Activated CD8-positive, alpha-beta memory T cell treated with anti-CD3 and anti-CD28 coated beads for 1 hour (primary cell): ENCODE data around the gene PLXDC2.
"Not testable (repeated sequence)": the region's sequence is repeated elsewhere in the genome, so short reads cannot be mapped to it uniquely, and the experiment has no call there.

Experiments
- DNase-seq, 2 donors: peaks; one replicate each; pipeline ENCODE4 v3.0.0-alpha.2; 2020; ENCODE audit warnings: low read depth in 1 of 2; ENCODE audit errors: extremely low read depth in 1 of 2

The PLXDC2 gene

GRCh38 chr10:20029523-20029922 lies 213.3 kb downstream of the PLXDC2 start:
- DNase-seq: no peak

- DNase-seq: no peak
These were observed 217.2 kb downstream of the PLXDC2 start for GRCh38 chr10:20033476-20033875.

- DNase-seq: no peak
These were observed 218.5 kb downstream of the PLXDC2 start for GRCh38 chr10:20034732-20035131.

GRCh38 chr10:20040012-20040411 lies 223.8 kb downstream of the PLXDC2 start:
- no peak for DNase-seq

- DNase-seq: no peak
These were observed 225.7 kb downstream of the PLXDC2 start for GRCh38 chr10:20041931-20042330.

- DNase-seq: not testable (repeated sequence)
These were observed 228.9 kb downstream of the PLXDC2 start for GRCh38 chr10:20045100-20045499.

GRCh38 chr10:20048161-20048560 lies 231.9 kb downstream of the PLXDC2 start:
- no peak for DNase-seq

- no peak for DNase-seq
These were observed 241.9 kb downstream of the PLXDC2 start for GRCh38 chr10:20058135-20058534.

- no peak for DNase-seq
These were observed 243.0 kb downstream of the PLXDC2 start for GRCh38 chr10:20059084-20059835.

GRCh38 chr10:20065814-20066213 lies 249.6 kb downstream of the PLXDC2 start:
- no peak for DNase-seq

GRCh38 chr10:20073167-20073566 lies 256.9 kb downstream of the PLXDC2 start:
- no peak for DNase-seq

- no peak for DNase-seq
These were observed 259.5 kb downstream of the PLXDC2 start for GRCh38 chr10:20075713-20076112.

GRCh38 chr10:20084451-20084850 lies 268.2 kb downstream of the PLXDC2 start:
- DNase-seq: no peak

- no peak for DNase-seq
These were observed 268.9 kb downstream of the PLXDC2 start for GRCh38 chr10:20085115-20085514.

- no peak for DNase-seq
These were observed 271.1 kb downstream of the PLXDC2 start for GRCh38 chr10:20087353-20087752.

GRCh38 chr10:20088061-20088701 lies 271.9 kb downstream of the PLXDC2 start:
- no peak for DNase-seq

GRCh38 chr10:20089879-20090278 lies 273.6 kb downstream of the PLXDC2 start:
- no peak for DNase-seq

GRCh38 chr10:20090831-20091230 lies 274.6 kb downstream of the PLXDC2 start:
- no peak for DNase-seq

- no peak for DNase-seq
These were observed 275.5 kb downstream of the PLXDC2 start for GRCh38 chr10:20091698-20092097.

- DNase-seq: no peak
These were observed 277.4 kb downstream of the PLXDC2 start for GRCh38 chr10:20093600-20093999.

GRCh38 chr10:20094226-20094976 lies 278.2 kb downstream of the PLXDC2 start:
- DNase-seq: no peak

GRCh38 chr10:20100171-20100570 lies 283.9 kb downstream of the PLXDC2 start:
- no peak for DNase-seq
